H9 (cell line): Measurements from ENCODE around the gene ITGB1BP1. TPM values are rescaled to one million over a fixed set of nuclear protein-coding genes. Genes with fewer than 3 reads are reported as not detected.

Source experiments
- DNase-seq: peaks from one replicate; pipeline ENCODE4 v3.0.0-alpha.2; 2017
- H2AFZ ChIP-seq: one replicate; pipeline ENCODE4 v1.6.1; 2013; ENCODE audit warnings: mild to moderate bottlenecking, low read length, control low read depth, moderate library complexity
- H2AK5ac ChIP-seq: 2 replicates; pipeline ENCODE4 v1.6.1; 2013; ENCODE audit warnings: low read length, control low read depth, mixed read lengths; ENCODE audit not compliant: insufficient read length
- H2BK120ac ChIP-seq: one replicate; pipeline ENCODE4 v1.6.1; 2013; ENCODE audit warnings: low read depth, mild to moderate bottlenecking, low read length, control low read depth, inconsistent platforms; ENCODE audit not compliant: poor library complexity, severe bottlenecking
- H2BK12ac ChIP-seq: 2 replicates; pipeline ENCODE4 v1.6.1; 2013; ENCODE audit warnings: low read length, control low read depth, mixed read lengths, low read depth; ENCODE audit not compliant: insufficient read length
- H2BK15ac ChIP-seq: 2 replicates; pipeline ENCODE4 v1.6.1; 2013; ENCODE audit warnings: low read depth, low read length, control low read depth
- H2BK20ac ChIP-seq: one replicate; pipeline ENCODE4 v1.6.1; 2013; ENCODE audit warnings: low read depth, mild to moderate bottlenecking, low read length, control low read depth, inconsistent platforms; ENCODE audit not compliant: poor library complexity, severe bottlenecking
- H2BK5ac ChIP-seq: 2 replicates; pipeline ENCODE4 v1.6.1; 2013; ENCODE audit warnings: low read length, control low read depth, mixed read lengths; ENCODE audit not compliant: insufficient read length
- H3K14ac ChIP-seq: 2 replicates; pipeline ENCODE4 v1.6.1; 2013; ENCODE audit warnings: low read length, control low read depth; ENCODE audit not compliant: insufficient read depth
- H3K18ac ChIP-seq: 2 replicates; pipeline ENCODE4 v1.6.1; 2013; ENCODE audit warnings: low read depth, mild to moderate bottlenecking, mixed read lengths, low read length, control low read depth; ENCODE audit not compliant: insufficient read length
- H3K23ac ChIP-seq: 2 replicates; pipeline ENCODE4 v1.6.1; 2013; ENCODE audit warnings: low read length, control low read depth, mixed read lengths, low read depth; ENCODE audit not compliant: insufficient read length
- H3K23me2 ChIP-seq: 2 replicates; pipeline ENCODE4 v1.6.1; 2013; ENCODE audit warnings: low read depth, mild to moderate bottlenecking, mixed read lengths, low read length, control low read depth; ENCODE audit not compliant: insufficient read length, poor library complexity, severe bottlenecking
- H3K27ac ChIP-seq: 2 replicates; pipeline ENCODE4 v1.5.1; 2013; ENCODE audit warnings: low read length, control low read depth, mixed read lengths, low read depth; ENCODE audit not compliant: insufficient read length
- H3K27me3 ChIP-seq: 2 replicates; pipeline ENCODE4 v1.6.1; 2013; ENCODE audit warnings: low read length, control low read depth, inconsistent platforms; ENCODE audit not compliant: insufficient read depth
- H3K4ac ChIP-seq: 2 replicates; pipeline ENCODE4 v1.6.1; 2013; ENCODE audit warnings: low read depth, mild to moderate bottlenecking, control low read depth, inconsistent platforms, low read length, moderate library complexity
- H3K4me1 ChIP-seq: 2 replicates; pipeline ENCODE4 v1.6.1; 2013; ENCODE audit warnings: low read length, control low read depth, inconsistent platforms; ENCODE audit not compliant: insufficient read depth
- H3K4me2 ChIP-seq: 2 replicates; pipeline ENCODE4 v1.6.1; 2013; ENCODE audit warnings: low read length, control low read depth, mixed read lengths; ENCODE audit not compliant: insufficient read length, insufficient read depth
- H3K56ac ChIP-seq: 2 replicates; pipeline ENCODE4 v1.6.1; 2013; ENCODE audit warnings: low read depth, mild to moderate bottlenecking, mixed read lengths, low read length, control low read depth; ENCODE audit not compliant: insufficient read length
- H3K79me1 ChIP-seq: 2 replicates; pipeline ENCODE4 v1.6.1; 2013; ENCODE audit warnings: low read depth, mild to moderate bottlenecking, moderate library complexity, low read length, control low read depth, inconsistent platforms; ENCODE audit not compliant: insufficient read depth, poor library complexity, severe bottlenecking
- H3K79me2 ChIP-seq: 2 replicates; pipeline ENCODE4 v1.6.1; 2013; ENCODE audit warnings: low read length, control low read depth, inconsistent platforms; ENCODE audit not compliant: insufficient read depth
- H3K9ac ChIP-seq: 2 replicates; pipeline ENCODE4 v1.6.1; 2013; ENCODE audit warnings: low read length, control low read depth, mixed read lengths; ENCODE audit not compliant: insufficient read length; ENCODE audit errors: extremely low read depth
- H3K9me3 ChIP-seq: one replicate; pipeline ENCODE4 v1.6.1; 2013; ENCODE audit warnings: low read depth, low read length, inconsistent platforms; ENCODE audit not compliant: control insufficient read depth
- H3T11ph ChIP-seq: one replicate; pipeline ENCODE4 v1.6.1; 2013; ENCODE audit warnings: mild to moderate bottlenecking, low read length, control low read depth, inconsistent platforms
- H4K20me1 ChIP-seq: one replicate; pipeline ENCODE4 v1.6.1; 2013; ENCODE audit not compliant: control insufficient read depth, insufficient read length, insufficient read depth
- H4K5ac ChIP-seq: 2 replicates; pipeline ENCODE4 v1.6.1; 2013; ENCODE audit warnings: low read depth, mild to moderate bottlenecking, mixed read lengths, low read length, control low read depth; ENCODE audit not compliant: insufficient read length
- H4K8ac ChIP-seq: replicated peaks from 2 replicates; pipeline ENCODE4 v1.6.1; 2013; ENCODE audit warnings: low read length, control low read depth, mixed read lengths, low read depth; ENCODE audit not compliant: insufficient read length
- H4K91ac ChIP-seq: 2 replicates; pipeline ENCODE4 v1.6.1; 2013; ENCODE audit warnings: low read depth, mild to moderate bottlenecking, moderate library complexity, mixed read lengths, low read length, control low read depth; ENCODE audit not compliant: insufficient read length
- H3K27ac Mint-ChIP-seq, 3 experiments: 2 replicates in 2 of 3; 3 replicates in 1 of 3; pipeline ENCODE4 v1.8.0; 2020 to 2021; ENCODE audit warnings: mixed read lengths in 3 of 3, mild to moderate bottlenecking in 1 of 3, moderate library complexity in 1 of 3
- H3K27me3 Mint-ChIP-seq: 2 replicates; pipeline ENCODE4 v1.8.0; 2021; ENCODE audit warnings: low read depth, mild to moderate bottlenecking, moderate library complexity, mixed read lengths
- H3K36me3 Mint-ChIP-seq, 3 experiments: 2 replicates in 2 of 3; 3 replicates in 1 of 3; pipeline ENCODE4 v1.8.0; 2020 to 2021; ENCODE audit warnings: low read depth in 3 of 3, mixed read lengths in 3 of 3; ENCODE audit not compliant: insufficient read depth in 1 of 3
- H3K4me1 Mint-ChIP-seq, 2 experiments: 2 replicates each; pipeline ENCODE4 v1.8.0; 2020; ENCODE audit warnings: mixed read lengths in 2 of 2
- H3K4me3 Mint-ChIP-seq, 2 experiments: 2 replicates in 1 of 2; 3 replicates in 1 of 2; pipeline ENCODE4 v1.8.0; 2020 to 2021; ENCODE audit warnings: mild to moderate bottlenecking in 2 of 2, mixed read lengths in 2 of 2, moderate library complexity in 1 of 2
- H3K9me3 Mint-ChIP-seq, 2 experiments: 2 replicates in 1 of 2; 3 replicates in 1 of 2; pipeline ENCODE4 v1.8.0; 2020; ENCODE audit warnings: mild to moderate bottlenecking in 2 of 2, mixed read lengths in 2 of 2, moderate library complexity in 1 of 2
- CTCF ChIP-seq: fragments of 200-600 bp; sonication (generic); conservative IDR thresholded peaks from 3 replicates; pipeline ENCODE4 v1.8.0; 2021; ENCODE audit warnings: antibody characterized with exemption, mild to moderate bottlenecking
- WGBS: extraction: QIAGEN DNeasy Blood & Tissue Kit; methylation state at CpG from one replicate; pipeline ENCODE4 v1.1.7; 2013; ENCODE audit warnings: missing lambda C conversion rate, low lambda C conversion rate, mixed read lengths; ENCODE audit not compliant: insufficient read length; ENCODE audit errors: extremely low coverage; 5-methylcytosine and 5-hydroxymethylcytosine counted together
- total RNA-seq: library from RNA; stranded (reverse); gene quantifications from 2 replicates; pipeline ENCODE4 v1.2.1, GENCODE V29; 2021

The ITGB1BP1 gene
- total RNA-seq, 1 experiment from 2014 or later = 38.7 TPM

DNA sequence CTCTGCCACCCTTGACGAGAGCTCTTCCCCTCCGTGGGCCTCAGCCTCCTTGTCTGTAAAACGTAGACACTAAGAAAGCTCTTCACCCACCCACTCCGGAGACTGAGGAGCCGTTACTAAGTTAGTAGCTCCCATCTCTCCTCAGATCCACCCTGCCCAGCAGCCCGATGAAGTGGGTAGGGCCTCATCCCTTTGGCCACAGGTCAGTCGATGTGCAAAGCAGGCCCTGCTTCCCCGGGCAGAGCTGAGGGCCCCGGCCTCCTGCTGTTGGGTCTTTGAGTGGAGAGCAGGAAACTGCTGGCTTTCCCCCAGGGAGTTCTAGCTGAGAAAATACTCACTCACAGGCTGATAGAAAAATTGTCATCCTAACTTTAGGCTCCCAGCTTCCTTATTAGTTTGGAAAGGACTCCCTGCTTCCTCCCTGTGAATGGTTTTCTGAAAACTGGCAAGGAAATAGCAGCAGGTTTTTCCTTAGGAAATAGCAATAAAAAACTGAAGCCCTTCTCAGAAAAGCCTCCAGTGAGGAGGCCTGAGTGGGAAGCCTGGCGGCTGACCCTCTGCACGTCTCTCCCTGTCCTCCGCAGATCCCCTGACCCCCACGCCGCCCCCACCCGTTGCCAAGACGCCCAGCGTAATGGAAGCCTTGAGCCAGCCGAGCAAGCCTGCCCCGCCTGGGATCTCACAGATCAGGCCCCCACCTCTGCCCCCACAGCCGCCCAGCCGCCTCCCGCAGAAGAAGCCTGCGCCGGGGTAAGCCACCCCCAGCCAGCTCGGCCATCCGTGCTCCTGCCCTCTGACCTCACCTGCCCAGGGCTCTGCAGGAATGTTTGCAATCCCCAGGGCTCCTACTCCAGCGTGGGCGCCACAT lies 30.2 kb downstream of the ITGB1BP1 start:
- Histone ChIP-seq H3K9ac (no peak overlapping the region), H4K8ac (no peak overlapping the region), H3K4me2 (no peak overlapping the region), H3K4ac (no peak overlapping the region), H3K79me2 (no peaks in the 10 kb centered on the region), H3K14ac (no peak overlapping the region), H3K56ac (no peak overlapping the region), H3K27ac (no peak overlapping the region), H2AK5ac (no peak overlapping the region), H3K79me1 (no peaks in the 10 kb centered on the region), H3K4me1 (peaks cover 3% of the 10 kb centered on the region; the same call in 1 of the 2 replicates), H2BK120ac (no peak overlapping the region), H3K23me2 (no peaks in the 10 kb centered on the region), H3K18ac (no peak overlapping the region), H4K20me1 (no peaks in the 10 kb centered on the region), H2BK20ac (no peak overlapping the region), H3K23ac (no peak overlapping the region), H4K5ac (no peak overlapping the region), H3K27me3 (no peaks in the 10 kb centered on the region), H3K9me3 (no peaks in the 10 kb centered on the region), H2BK15ac (no peak overlapping the region), H3T11ph (no peak overlapping the region), H2BK5ac (no peak overlapping the region), H2BK12ac (no peak overlapping the region), H4K91ac (no peak overlapping the region), H2AFZ (no peak overlapping the region)
- Mint-ChIP-seq H3K9me3 (no peaks in the 10 kb centered on the region), H3K4me1 (peaks cover 16 to 21% of the 10 kb centered on the region in 2 experiments), H3K27me3 (no peaks in the 10 kb centered on the region), H3K4me3 (no peak overlapping the region; a peak in 1 of 5 replicates), H3K27ac (peak overlapping the region; percentile 39 to 86 (median 77); a peak in 5 of 7 replicates), H3K36me3 (peaks cover 4 to 34% (median 17%) of the 10 kb centered on the region in 3 experiments; a peak in 6 of 7 replicates)
- peak; percentile 62 for DNase-seq
- WGBS = no CpG with 5 or more reads among the region's 28 CpGs
- TF ChIP-seq CTCF = no peak
